OCI-LY1 (cell line): ENCODE measurements around the gene CLTC.

Experiments
- EZH2 ChIP-seq: fragments of 200-600 bp; sonication (generic), shearing (Covaris generic); IDR thresholded peaks from 2 replicates; pipeline ENCODE4 v1.8.0; 2017; ENCODE audit warnings: borderline replicate concordance, mixed run types, mild to moderate bottlenecking, antibody characterized with exemption, low read length, moderate library complexity, mixed read lengths
- TF ChIP-seq, protein P1 (sequence below): fragments of 200-600 bp; sonication (generic), shearing (Covaris generic); IDR thresholded peaks from 2 replicates; pipeline ENCODE4 v1.5.1; 2017; ENCODE audit warnings: mild to moderate bottlenecking, antibody characterized with exemption, low read length, moderate library complexity, mixed read lengths

DNA sequence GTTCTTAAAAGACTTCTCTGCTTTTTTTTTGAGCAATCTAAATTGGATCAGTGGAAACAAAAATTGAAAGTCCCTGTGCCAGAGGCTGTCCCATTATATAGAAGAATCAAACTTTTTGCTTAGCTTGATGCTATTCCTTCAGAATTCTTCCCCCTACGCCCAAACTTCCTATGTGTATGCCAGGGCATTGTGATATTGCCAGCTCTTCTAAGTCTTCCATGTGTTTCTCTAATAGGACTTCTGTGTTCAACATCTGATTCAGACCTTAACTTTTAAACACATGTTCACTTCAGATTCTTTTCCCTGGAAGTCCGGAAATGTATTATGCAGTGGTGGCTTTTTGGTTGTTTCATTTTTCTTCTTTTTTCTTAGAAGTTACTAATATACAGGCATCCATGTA lies 68.8 kb downstream of the CLTC start:
- TF ChIP-seq, protein P1, sequence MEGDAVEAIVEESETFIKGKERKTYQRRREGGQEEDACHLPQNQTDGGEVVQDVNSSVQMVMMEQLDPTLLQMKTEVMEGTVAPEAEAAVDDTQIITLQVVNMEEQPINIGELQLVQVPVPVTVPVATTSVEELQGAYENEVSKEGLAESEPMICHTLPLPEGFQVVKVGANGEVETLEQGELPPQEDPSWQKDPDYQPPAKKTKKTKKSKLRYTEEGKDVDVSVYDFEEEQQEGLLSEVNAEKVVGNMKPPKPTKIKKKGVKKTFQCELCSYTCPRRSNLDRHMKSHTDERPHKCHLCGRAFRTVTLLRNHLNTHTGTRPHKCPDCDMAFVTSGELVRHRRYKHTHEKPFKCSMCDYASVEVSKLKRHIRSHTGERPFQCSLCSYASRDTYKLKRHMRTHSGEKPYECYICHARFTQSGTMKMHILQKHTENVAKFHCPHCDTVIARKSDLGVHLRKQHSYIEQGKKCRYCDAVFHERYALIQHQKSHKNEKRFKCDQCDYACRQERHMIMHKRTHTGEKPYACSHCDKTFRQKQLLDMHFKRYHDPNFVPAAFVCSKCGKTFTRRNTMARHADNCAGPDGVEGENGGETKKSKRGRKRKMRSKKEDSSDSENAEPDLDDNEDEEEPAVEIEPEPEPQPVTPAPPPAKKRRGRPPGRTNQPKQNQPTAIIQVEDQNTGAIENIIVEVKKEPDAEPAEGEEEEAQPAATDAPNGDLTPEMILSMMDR: no peak
- TF ChIP-seq EZH2: no peak
